ENCODE data around the gene PNPLA4. TPM values are rescaled to one million over a fixed set of nuclear protein-coding genes. Genes with fewer than 3 reads are reported as not detected.

The PNPLA4 gene
- total RNA-seq, 2 donors from 2014 or later = 14.3 to 28.2 TPM

GRCh38 chrX:7926501-7926900, 712 bp downstream of the PNPLA4 start:
- peak overlapping the region; percentile 90 to 91 for H3K4me3 Mint-ChIP-seq
- no peak overlapping the region for H3K27ac Mint-ChIP-seq
- DNase-seq (no peak), ATAC-seq (replicated peaks in 1 of 2) (no peak)
- H3K36me3 Mint-ChIP-seq (ENCODE audit: insufficient read depth in 2 of 2) = peaks cover 0 to 1% of the 10 kb centered on the region in 2 donors
- H3K27me3 Mint-ChIP-seq (ENCODE audit: low read depth) = no peaks in the 10 kb centered on the region
- peaks cover 28% of the 10 kb centered on the region for H3K4me1 Mint-ChIP-seq (ENCODE audit: low read depth)
- no peaks in the 10 kb centered on the region for H3K9me3 Mint-ChIP-seq

- DNase-seq (peak; percentile 52 to 65), ATAC-seq (replicated peaks in 1 of 2) (peak in 1 of 2 donors; percentile 22)
- peaks cover 0 to 1% of the 10 kb centered on the region in 2 donors for H3K36me3 Mint-ChIP-seq (ENCODE audit: insufficient read depth in 2 of 2)
- no peak overlapping the region for H3K27ac Mint-ChIP-seq
- H3K9me3 Mint-ChIP-seq = no peaks in the 10 kb centered on the region
- H3K4me3 Mint-ChIP-seq = peak overlapping the region; percentile 90 to 91
- H3K27me3 Mint-ChIP-seq (ENCODE audit: low read depth) = no peaks in the 10 kb centered on the region
- peaks cover 28% of the 10 kb centered on the region for H3K4me1 Mint-ChIP-seq (ENCODE audit: low read depth)
Observed at GRCh38 chrX:7925867-7926472, 1.2 kb downstream of the PNPLA4 start.

- DNase-seq = no peak
- no peaks in the 10 kb centered on the region for H3K27me3 Mint-ChIP-seq (ENCODE audit: low read depth)
- H3K4me3 Mint-ChIP-seq = no peak overlapping the region
- peaks cover 9% of the 10 kb centered on the region for H3K4me1 Mint-ChIP-seq (ENCODE audit: low read depth)
- no peak overlapping the region for H3K27ac Mint-ChIP-seq
- ATAC-seq (replicated peaks in 1 of 2) = no peak
- no peaks in the 10 kb centered on the region for H3K36me3 Mint-ChIP-seq (ENCODE audit: insufficient read depth in 2 of 2)
- no peaks in the 10 kb centered on the region for H3K9me3 Mint-ChIP-seq
Observed at GRCh38 chrX:7921750-7922149, 5.5 kb downstream of the PNPLA4 start.

GRCh38 chrX:7908821-7909220, 18.4 kb downstream of the PNPLA4 start:
- Mint-ChIP-seq H3K27ac (no peak overlapping the region), H3K36me3 (ENCODE audit: insufficient read depth in 2 of 2) (peaks cover 2 to 5% of the 10 kb centered on the region in 2 donors), H3K27me3 (ENCODE audit: low read depth) (no peaks in the 10 kb centered on the region), H3K4me3 (no peak overlapping the region), H3K9me3 (no peaks in the 10 kb centered on the region), H3K4me1 (ENCODE audit: low read depth) (no peaks in the 10 kb centered on the region)
- ATAC-seq (replicated peaks in 1 of 2) (no peak), DNase-seq (no peak)

GRCh38 chrX:7904562-7904961, 22.7 kb downstream of the PNPLA4 start:
- Mint-ChIP-seq H3K27me3 (ENCODE audit: low read depth) (no peaks in the 10 kb centered on the region), H3K4me3 (no peak overlapping the region), H3K9me3 (no peaks in the 10 kb centered on the region), H3K27ac (no peak overlapping the region), H3K36me3 (ENCODE audit: insufficient read depth in 2 of 2) (peaks cover 2 to 13% of the 10 kb centered on the region in 2 donors), H3K4me1 (ENCODE audit: low read depth) (no peaks in the 10 kb centered on the region)
- ATAC-seq (replicated peaks in 1 of 2) (no peak), DNase-seq (no peak)

- no peaks in the 10 kb centered on the region for H3K4me1 Mint-ChIP-seq (ENCODE audit: low read depth)
- H3K27ac Mint-ChIP-seq = no peak overlapping the region
- H3K27me3 Mint-ChIP-seq (ENCODE audit: low read depth) = no peaks in the 10 kb centered on the region
- no peak overlapping the region for H3K4me3 Mint-ChIP-seq
- no peaks in the 10 kb centered on the region for H3K9me3 Mint-ChIP-seq
- H3K36me3 Mint-ChIP-seq (ENCODE audit: insufficient read depth in 2 of 2) = no peaks in the 10 kb centered on the region
- no peak for ATAC-seq (replicated peaks in 1 of 2)
- DNase-seq = no peak
Observed at GRCh38 chrX:7891928-7892327, 35.3 kb downstream of the PNPLA4 start.

GRCh38 chrX:7889680-7890079, 37.5 kb downstream of the PNPLA4 start:
- no peak overlapping the region for H3K4me3 Mint-ChIP-seq
- no peak for DNase-seq
- ATAC-seq (replicated peaks in 1 of 2) = no peak
- no peaks in the 10 kb centered on the region for H3K4me1 Mint-ChIP-seq (ENCODE audit: low read depth)
- peaks cover 4 to 6% of the 10 kb centered on the region in 2 donors for H3K9me3 Mint-ChIP-seq
- no peak overlapping the region for H3K27ac Mint-ChIP-seq
- H3K27me3 Mint-ChIP-seq (ENCODE audit: low read depth) = peaks cover 13% of the 10 kb centered on the region
- H3K36me3 Mint-ChIP-seq (ENCODE audit: insufficient read depth in 2 of 2) = no peaks in the 10 kb centered on the region

- Mint-ChIP-seq H3K27ac (no peak overlapping the region), H3K4me1 (ENCODE audit: low read depth) (no peaks in the 10 kb centered on the region), H3K9me3 (peaks cover 4 to 6% of the 10 kb centered on the region in 2 donors), H3K4me3 (no peak overlapping the region), H3K27me3 (ENCODE audit: low read depth) (peaks cover 13% of the 10 kb centered on the region), H3K36me3 (ENCODE audit: insufficient read depth in 2 of 2) (no peaks in the 10 kb centered on the region)
- DNase-seq = no peak
- peak in 1 of 2 donors; percentile 43 for ATAC-seq (replicated peaks in 1 of 2)
Observed at GRCh38 chrX:7889135-7889534, 38.1 kb downstream of the PNPLA4 start.

- DNase-seq = no peak
- H3K27me3 Mint-ChIP-seq (ENCODE audit: low read depth) = no peaks in the 10 kb centered on the region
- no peaks in the 10 kb centered on the region for H3K36me3 Mint-ChIP-seq (ENCODE audit: insufficient read depth in 2 of 2)
- no peak overlapping the region for H3K4me3 Mint-ChIP-seq
- no peaks in the 10 kb centered on the region for H3K4me1 Mint-ChIP-seq (ENCODE audit: low read depth)
- no peak overlapping the region for H3K27ac Mint-ChIP-seq
- ATAC-seq (replicated peaks in 1 of 2) = no peak
- no peaks in the 10 kb centered on the region for H3K9me3 Mint-ChIP-seq
Observed at GRCh38 chrX:7876957-7877356, 50.3 kb downstream of the PNPLA4 start.

GRCh38 chrX:7872042-7872441, 55.2 kb downstream of the PNPLA4 start:
- Mint-ChIP-seq H3K4me1 (ENCODE audit: low read depth) (no peaks in the 10 kb centered on the region), H3K27me3 (ENCODE audit: low read depth) (no peaks in the 10 kb centered on the region), H3K4me3 (no peak overlapping the region), H3K36me3 (ENCODE audit: insufficient read depth in 2 of 2) (no peaks in the 10 kb centered on the region), H3K9me3 (peaks cover 0 to 2% of the 10 kb centered on the region in 2 donors), H3K27ac (no peak overlapping the region)
- DNase-seq (no peak), ATAC-seq (replicated peaks in 1 of 2) (no peak)

GRCh38 chrX:7852166-7852565, 75.0 kb downstream of the PNPLA4 start:
- H3K9me3 Mint-ChIP-seq = peaks cover 0 to 4% of the 10 kb centered on the region in 2 donors
- H3K4me3 Mint-ChIP-seq = no peak overlapping the region
- H3K4me1 Mint-ChIP-seq (ENCODE audit: low read depth) = no peaks in the 10 kb centered on the region
- ATAC-seq (replicated peaks in 1 of 2) (no peak), DNase-seq (no peak)
- no peak overlapping the region for H3K27ac Mint-ChIP-seq
- H3K36me3 Mint-ChIP-seq (ENCODE audit: insufficient read depth in 2 of 2) = no peaks in the 10 kb centered on the region
- peaks cover 5% of the 10 kb centered on the region for H3K27me3 Mint-ChIP-seq (ENCODE audit: low read depth)

Other genes with a start within 250 kb of the PNPLA4 start
- gene VCX, start 84.2 kb downstream of the PNPLA4 start, total RNA-seq = not detected
- gene VCX2, start 243.9 kb upstream of the PNPLA4 start, total RNA-seq = not detected

Measured in activated T-cell treated with anti-CD3 and anti-CD28 coated beads, Interleukin-2, amount 50 U/mL, for 72 hours (primary cell).